Skeletal muscle satellite cell (primary cell): ENCODE results near the gene RFK.

Experiments used
- H3K27me3 ChIP-seq: 2 replicates; pipeline ENCODE4 v1.7.0; 2013; ENCODE audit warnings: low read length; ENCODE audit not compliant: control insufficient read depth, insufficient read depth
- H3K36me3 ChIP-seq: 2 replicates; pipeline ENCODE4 v1.7.0; 2013; ENCODE audit warnings: mild to moderate bottlenecking, control low read depth, low read length; ENCODE audit not compliant: insufficient read depth
- H3K4me1 ChIP-seq: 2 replicates; pipeline ENCODE4 v1.7.0; 2013; ENCODE audit warnings: low read length; ENCODE audit not compliant: control insufficient read depth, insufficient read depth
- H3K4me2 ChIP-seq: 2 replicates; pipeline ENCODE4 v1.7.0; 2013; ENCODE audit warnings: mild to moderate bottlenecking, low read length
- H3K4me3 ChIP-seq: 2 replicates; pipeline ENCODE4 v1.7.0; 2013; ENCODE audit warnings: low read length
- H3K9ac ChIP-seq: 2 replicates; pipeline ENCODE4 v1.7.0; 2013; ENCODE audit warnings: mild to moderate bottlenecking, low read depth, low read length, moderate library complexity
- H3K9me3 ChIP-seq: replicated peaks from 2 replicates; pipeline ENCODE4 v1.7.0; 2013; ENCODE audit warnings: mild to moderate bottlenecking, control low read depth, low read length

RFK gene

DNA sequence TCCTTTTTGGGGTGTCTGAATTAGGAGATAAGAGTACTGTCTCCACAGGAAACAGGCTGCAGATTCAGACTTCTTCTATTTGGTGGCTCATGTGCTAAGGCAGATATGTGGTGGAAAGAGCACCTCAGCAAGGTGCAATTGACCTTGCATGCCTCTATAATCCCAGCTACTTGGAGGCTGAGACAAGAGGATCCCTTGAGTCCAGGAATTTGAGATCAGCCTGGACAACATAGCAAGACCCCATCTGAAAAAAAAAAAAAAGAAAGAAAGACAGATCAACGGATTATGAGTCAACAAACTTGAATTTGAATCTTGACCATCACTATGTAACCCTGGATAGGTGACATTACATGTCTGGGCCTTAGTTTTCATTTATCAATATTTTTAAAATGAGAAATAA is 44.4 kb downstream of the RFK start:
- H3K9me3 ChIP-seq = no peaks in the 10 kb centered on the region
- no peak overlapping the region for H3K4me3 ChIP-seq
- no peaks in the 10 kb centered on the region for H3K36me3 ChIP-seq
- peaks cover 30% of the 10 kb centered on the region for H3K27me3 ChIP-seq
- H3K4me1 ChIP-seq = no peaks in the 10 kb centered on the region
- no peak overlapping the region for H3K9ac ChIP-seq
- H3K4me2 ChIP-seq = no peak overlapping the region

GRCh38 chr9:76342858-76343257 is 51.4 kb downstream of the RFK start:
- no peak overlapping the region for H3K4me3 ChIP-seq
- H3K27me3 ChIP-seq = peaks cover 15% of the 10 kb centered on the region
- no peak overlapping the region for H3K4me2 ChIP-seq
- no peaks in the 10 kb centered on the region for H3K36me3 ChIP-seq
- no peak overlapping the region for H3K9ac ChIP-seq
- H3K9me3 ChIP-seq = no peaks in the 10 kb centered on the region
- no peaks in the 10 kb centered on the region for H3K4me1 ChIP-seq

DNA sequence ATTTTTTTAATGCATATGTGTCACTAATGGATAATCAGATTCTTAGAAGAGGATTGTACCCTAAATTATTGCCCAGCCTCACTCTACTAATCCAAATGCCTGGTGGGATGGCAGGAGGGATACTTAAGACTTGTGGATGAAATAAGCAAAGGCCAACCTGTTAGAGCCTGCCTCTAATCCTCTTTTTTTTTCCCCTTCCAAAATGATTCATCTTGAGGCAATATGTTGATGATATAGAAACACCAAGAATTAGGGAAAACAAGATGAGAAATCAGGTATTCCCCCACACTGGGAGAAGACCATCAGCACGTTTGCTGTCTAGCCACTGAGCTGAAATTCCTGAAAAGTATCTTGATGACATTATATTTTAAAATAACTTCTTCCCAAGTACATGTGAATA is 52.0 kb downstream of the RFK start:
- no peak overlapping the region for H3K4me3 ChIP-seq
- H3K36me3 ChIP-seq = no peaks in the 10 kb centered on the region
- H3K4me1 ChIP-seq = no peaks in the 10 kb centered on the region
- H3K9me3 ChIP-seq = no peaks in the 10 kb centered on the region
- H3K27me3 ChIP-seq = peaks cover 15% of the 10 kb centered on the region
- H3K9ac ChIP-seq = no peak overlapping the region
- H3K4me2 ChIP-seq = no peak overlapping the region

- Histone ChIP-seq H3K36me3 (no peaks in the 10 kb centered on the region), H3K9me3 (no peaks in the 10 kb centered on the region), H3K4me3 (no peak overlapping the region), H3K4me2 (no peak overlapping the region), H3K27me3 (peaks cover 15% of the 10 kb centered on the region), H3K4me1 (no peaks in the 10 kb centered on the region), H3K9ac (no peak overlapping the region)
Observed at GRCh38 chr9:76341616-76342015, 52.6 kb downstream of the RFK start.

DNA sequence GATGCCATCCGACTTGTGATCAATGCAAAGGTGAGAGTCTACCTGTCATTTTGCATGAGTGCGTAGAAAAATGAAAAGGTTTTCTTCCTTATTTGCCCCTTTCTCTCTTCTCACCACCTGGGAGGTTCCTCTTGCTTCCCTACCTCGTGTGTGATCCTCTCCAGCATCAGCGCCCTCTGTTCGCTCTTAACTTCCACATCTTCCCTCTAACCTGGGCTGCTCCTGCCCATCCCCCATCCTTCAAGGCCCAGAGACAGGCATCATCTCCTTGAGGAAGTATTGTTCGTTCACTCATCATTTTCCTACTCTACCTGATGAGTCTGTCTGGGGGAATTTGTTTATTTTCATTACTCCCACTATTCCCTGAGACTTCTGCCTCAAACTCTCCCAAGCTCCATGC is 55.8 kb downstream of the RFK start:
- Histone ChIP-seq H3K4me1 (no peaks in the 10 kb centered on the region), H3K4me3 (no peak overlapping the region), H3K36me3 (no peaks in the 10 kb centered on the region), H3K9me3 (no peaks in the 10 kb centered on the region), H3K4me2 (no peak overlapping the region), H3K9ac (no peak overlapping the region), H3K27me3 (peaks cover 30% of the 10 kb centered on the region)

DNA sequence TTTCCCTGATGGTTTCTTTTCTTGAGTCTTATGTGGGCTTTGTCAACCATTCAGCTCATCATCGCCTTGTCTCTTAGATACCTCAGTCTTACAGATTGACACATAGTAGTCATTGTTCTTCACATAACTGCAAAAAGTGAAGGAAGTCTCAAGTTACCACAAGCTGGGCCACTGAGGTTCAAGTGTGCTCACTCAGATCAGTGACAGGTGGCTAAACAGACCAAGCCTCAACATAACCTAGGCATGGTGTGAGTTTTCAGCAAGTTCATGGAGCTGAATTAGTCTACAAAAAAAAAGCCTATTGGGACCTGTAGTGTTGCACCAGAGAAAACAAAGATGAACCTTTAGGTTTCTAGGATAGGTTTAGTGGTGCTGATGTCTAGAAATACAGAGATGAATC is 58.2 kb downstream of the RFK start:
- Histone ChIP-seq H3K4me2 (no peak overlapping the region), H3K36me3 (no peaks in the 10 kb centered on the region), H3K27me3 (peaks cover 23% of the 10 kb centered on the region), H3K4me3 (no peak overlapping the region), H3K9me3 (no peaks in the 10 kb centered on the region), H3K9ac (no peak overlapping the region), H3K4me1 (no peaks in the 10 kb centered on the region)
